A549 (cell line): Measurements from ENCODE around the gene PCDHGA7.

Source experiments
- CTCF ChIP-seq: fragments of >200 bp; sonication (Bioruptor Twin); formaldehyde crosslinking; IDR thresholded peaks from 3 replicates; pipeline ENCODE4 v1.5.1; 2016
- REST ChIP-seq: fragments of 200-600 bp; sonication (generic); IDR thresholded peaks from 2 replicates; pipeline ENCODE4 v1.6.1; 2016; ENCODE audit warnings: antibody characterized with exemption, mild to moderate bottlenecking, moderate library complexity

GRCh38 chr5:141399555-141400258, 17.2 kb downstream of the PCDHGA7 start:
- no peak for TF ChIP-seq CTCF
- TF ChIP-seq REST = no peak
